ENCODE measurements around the gene ACBD6. TPM values are rescaled to one million over a fixed set of nuclear protein-coding genes. Genes with fewer than 3 reads are reported as not detected.

ACBD6 gene
- total RNA-seq, 1 donor from 2014 or later = 33.4 TPM

DNA sequence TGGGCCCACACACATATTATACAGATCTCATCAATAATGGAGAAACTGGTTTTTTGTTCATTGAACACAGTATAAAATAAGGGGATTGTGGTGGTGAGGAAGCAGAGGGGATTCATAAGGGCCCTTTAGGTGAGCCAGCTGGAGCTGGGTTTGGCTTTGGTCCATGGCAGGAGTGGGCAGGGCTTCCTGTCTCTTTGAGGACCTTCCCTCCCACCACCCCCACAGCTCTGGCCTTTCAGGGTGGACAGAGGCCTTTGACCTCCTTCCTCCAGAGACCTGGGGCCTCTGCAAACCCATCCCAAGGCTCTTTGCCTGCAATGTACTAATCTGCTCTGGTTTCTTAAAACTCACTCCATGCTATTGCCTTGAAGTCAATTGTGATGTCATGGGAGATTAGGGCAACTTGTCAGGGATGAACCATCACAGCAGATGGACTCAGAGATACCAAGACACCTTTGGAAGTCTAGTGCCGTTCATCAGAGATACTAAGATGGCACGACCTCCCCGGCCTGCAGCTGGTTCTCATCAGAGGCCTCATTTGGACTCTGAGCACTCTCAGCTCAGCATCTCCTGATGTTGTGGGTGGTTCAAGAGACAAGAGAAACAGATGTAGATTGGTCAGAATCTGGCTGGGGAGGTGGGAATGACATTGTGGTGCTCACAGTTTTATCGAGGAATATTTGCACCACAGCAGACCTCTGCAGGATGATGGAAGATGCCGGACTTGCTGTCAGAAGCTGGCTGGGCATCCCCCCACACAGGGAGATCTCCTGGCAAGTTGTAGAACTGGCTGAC is 234.4 kb downstream of the ACBD6 start:
- ATAC-seq = no peak
- intact Hi-C loops (cut with DNase I) = no loop called here
- no peak for DNase-seq (ENCODE audit: low spot score)

GRCh38 chr1:180267211-180267561 is 235.2 kb downstream of the ACBD6 start:
- ATAC-seq (no peak), DNase-seq (ENCODE audit: low spot score) (no peak)
- intact Hi-C loops (cut with DNase I) = no loop called here

DNA sequence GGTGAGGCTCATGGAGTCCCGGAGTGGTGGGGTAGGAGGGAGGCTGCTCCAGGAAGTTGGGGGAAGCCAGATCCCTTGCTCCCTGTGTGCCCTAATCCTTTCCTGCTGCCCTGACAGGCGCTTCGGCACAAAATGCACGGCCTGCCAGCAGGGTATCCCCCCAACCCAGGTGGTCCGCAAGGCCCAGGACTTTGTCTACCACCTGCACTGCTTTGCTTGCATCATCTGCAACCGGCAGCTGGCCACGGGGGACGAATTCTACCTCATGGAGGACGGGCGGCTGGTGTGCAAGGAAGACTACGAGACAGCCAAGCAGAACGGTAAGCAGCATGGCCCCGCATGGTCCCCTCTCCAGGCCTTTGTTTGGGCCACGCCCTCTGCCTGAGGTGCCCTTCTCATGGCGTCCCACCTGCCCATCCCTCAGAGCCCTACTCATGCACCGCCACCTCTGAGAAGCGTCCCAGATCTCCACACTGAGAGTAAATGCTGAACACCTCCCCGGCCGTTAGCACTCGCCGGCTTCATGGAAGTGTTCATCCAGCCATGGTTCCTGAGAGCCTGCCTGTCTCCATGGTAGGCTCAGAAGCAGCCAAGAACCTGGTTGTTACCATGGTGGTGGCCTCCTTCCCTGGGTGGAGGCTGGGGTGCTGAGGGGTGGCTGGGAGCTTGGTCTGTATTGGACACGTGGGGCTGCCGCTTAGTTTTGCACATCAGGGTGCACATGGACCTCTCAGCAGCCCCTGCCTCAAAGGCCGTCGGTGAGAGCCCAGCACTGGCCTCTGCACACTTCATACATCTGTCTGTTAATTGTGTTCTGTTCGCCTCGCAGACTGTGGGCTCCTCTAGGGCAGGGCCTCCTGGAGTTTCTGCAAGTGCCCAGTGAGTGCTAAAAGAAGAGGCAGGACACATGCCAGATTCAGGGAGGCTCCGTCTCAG is 235.8 kb downstream of the ACBD6 start:
- intact Hi-C loops (cut with DNase I) = no loop called here
- no peak for ATAC-seq
- DNase-seq (ENCODE audit: low spot score) = no peak

GRCh38 chr1:180265871-180266270 is 236.5 kb downstream of the ACBD6 start:
- intact Hi-C loops (cut with DNase I) = no loop called here
- ATAC-seq (no peak), DNase-seq (ENCODE audit: low spot score) (no peak)

DNA sequence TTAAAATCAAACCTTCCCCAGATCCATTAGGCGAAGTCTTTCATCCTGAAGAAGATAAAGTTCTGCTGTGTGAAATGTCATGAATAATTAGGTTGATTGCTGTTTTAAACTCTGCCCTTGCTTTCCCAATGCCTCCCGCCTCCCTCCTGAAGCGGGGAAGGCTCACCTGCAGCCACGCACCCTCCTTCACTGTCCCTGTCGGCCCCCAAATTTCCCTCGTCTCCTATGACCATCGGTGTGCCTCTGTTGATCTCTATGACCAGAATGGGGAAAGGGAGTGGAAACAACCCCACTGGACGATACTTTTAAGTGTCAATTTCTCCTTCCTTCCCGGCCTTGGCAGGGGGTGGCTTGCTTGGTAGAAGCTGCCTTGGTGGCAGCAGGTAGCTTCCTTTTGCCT is 237.2 kb downstream of the ACBD6 start:
- ATAC-seq (no peak), DNase-seq (ENCODE audit: low spot score) (no peak)
- intact Hi-C loops (cut with DNase I) = no loop called here

DNA sequence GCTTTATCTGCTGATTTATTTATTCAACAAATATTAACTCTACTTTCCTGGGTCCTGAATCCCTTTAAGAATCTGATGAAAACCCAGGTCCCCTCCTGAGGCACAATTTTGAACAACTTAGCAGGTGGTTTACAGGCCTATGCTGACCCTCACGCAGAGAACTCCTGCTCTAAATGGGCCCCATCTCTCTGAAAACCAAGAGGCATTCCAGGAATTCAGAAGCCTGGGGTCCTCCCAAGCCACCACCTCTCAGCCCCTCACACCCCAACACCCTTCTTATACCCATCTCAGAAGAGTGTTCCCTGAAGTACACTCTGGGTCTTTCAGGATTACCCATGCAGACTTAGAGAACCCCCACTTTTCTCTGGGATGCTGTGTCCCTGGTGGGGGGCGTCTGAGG is 237.8 kb downstream of the ACBD6 start:
- DNase-seq (ENCODE audit: low spot score) (no peak), ATAC-seq (no peak)
- intact Hi-C loops (cut with DNase I) = no loop called here

- intact Hi-C loops (cut with DNase I) = no loop called here
- DNase-seq (ENCODE audit: low spot score) (no peak), ATAC-seq (no peak)
Measured at GRCh38 chr1:180262628-180263488, 239.5 kb downstream of the ACBD6 start.

GRCh38 chr1:180261524-180262155 is 240.7 kb downstream of the ACBD6 start:
- intact Hi-C loops (cut with DNase I) = no loop called here
- DNase-seq (ENCODE audit: low spot score) (no peak), ATAC-seq (no peak)

DNA sequence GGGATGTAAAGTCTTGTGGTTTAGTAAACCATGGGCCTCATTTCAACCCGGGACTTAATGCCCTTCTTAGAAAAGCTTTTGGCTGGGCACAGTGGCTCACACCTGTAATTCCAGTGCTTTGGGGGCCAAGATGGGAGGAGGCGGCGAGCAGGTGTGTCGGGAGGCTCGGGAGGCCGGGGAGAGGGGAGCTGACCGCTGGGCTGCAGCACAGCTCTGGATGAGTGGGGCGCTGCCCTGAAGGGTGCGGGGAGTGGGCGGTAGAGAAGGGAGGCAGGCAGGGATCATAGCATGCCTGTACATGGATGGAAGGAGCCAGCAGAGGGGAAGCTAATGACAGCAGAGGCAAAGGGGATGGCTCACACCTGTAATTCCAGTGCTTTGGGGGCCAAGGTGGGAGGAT is 241.3 kb downstream of the ACBD6 start:
- ATAC-seq (no peak), DNase-seq (ENCODE audit: low spot score) (no peak)
- intact Hi-C loops (cut with DNase I) = no loop called here

DNA sequence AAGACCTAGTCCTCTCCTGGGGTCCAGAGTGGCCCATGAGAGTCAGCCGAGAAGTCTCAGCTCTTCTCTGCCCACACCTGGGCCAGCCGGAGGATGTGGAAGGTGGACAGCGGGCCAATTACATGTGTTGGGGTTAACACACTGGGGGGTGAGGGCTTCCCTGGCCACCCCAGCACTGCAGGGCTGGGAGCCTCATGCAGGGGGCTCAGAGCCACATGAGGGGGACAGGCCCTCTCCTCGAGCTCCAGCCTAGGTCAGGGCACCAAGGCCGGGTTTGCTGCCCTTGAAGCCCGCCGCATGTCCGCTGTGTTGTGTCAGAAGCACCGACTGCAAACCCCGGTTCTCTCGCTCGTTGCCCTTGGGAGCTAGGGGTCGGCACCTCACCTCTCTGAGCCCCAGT is 241.8 kb downstream of the ACBD6 start:
- intact Hi-C loops (cut with DNase I) = no loop called here
- ATAC-seq (no peak), DNase-seq (ENCODE audit: low spot score) (no peak)

GRCh38 chr1:180259431-180260338 is 242.7 kb downstream of the ACBD6 start:
- ATAC-seq (no peak), DNase-seq (ENCODE audit: low spot score) (no peak)
- intact Hi-C loops (cut with DNase I) = no loop called here

- intact Hi-C loops (cut with DNase I) = no loop called here
- DNase-seq (ENCODE audit: low spot score) = no peak
- ATAC-seq = no peak
Measured at GRCh38 chr1:180258935-180259334, 243.4 kb downstream of the ACBD6 start.

DNA sequence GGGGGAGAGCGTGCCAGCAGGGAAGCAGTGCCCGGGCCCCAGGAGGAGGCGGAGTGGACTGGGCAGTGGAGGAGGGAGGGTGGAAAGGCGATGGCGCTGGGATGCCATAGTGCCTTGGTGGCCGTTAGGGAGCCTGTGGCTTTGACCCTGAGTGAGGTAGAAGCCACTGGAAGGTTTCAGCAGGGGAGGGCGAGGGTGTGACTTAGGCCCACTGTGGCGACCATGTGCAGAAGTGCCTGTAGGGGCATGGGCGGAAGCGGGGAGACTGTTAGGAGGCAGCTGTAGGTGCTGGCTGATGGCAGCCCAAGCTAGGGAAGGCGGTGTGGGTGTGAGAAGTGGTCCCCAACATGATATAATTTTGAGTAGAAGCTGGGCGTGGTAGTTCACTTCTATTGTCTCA is 244.1 kb downstream of the ACBD6 start:
- intact Hi-C loops (cut with DNase I) = no loop called here
- no peak for ATAC-seq
- no peak for DNase-seq (ENCODE audit: low spot score)

DNA sequence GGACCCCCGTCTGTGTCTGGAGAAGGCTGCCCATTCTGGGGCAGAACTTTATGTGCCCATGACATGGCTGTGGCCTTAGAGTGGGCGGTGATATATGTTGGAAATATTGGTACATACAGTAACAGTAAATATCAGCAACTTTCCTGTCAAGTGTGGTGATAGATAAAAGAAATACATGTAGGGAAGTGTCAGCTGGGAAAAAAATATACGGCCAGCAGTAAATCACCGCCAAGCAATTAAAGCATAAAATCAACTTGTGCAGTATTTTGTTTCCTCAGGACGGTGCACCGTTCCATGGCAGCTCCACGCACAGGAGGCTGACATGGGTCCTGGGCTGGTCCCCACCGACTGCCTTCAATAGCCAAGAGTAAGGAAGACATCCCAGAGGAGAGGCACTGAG is 244.9 kb downstream of the ACBD6 start:
- no peak for DNase-seq (ENCODE audit: low spot score)
- no peak for ATAC-seq
- intact Hi-C loops (cut with DNase I) = no loop called here

GRCh38 chr1:180257028-180257386 is 245.4 kb downstream of the ACBD6 start:
- intact Hi-C loops (cut with DNase I) = no loop called here
- DNase-seq (ENCODE audit: low spot score) = no peak

DNA sequence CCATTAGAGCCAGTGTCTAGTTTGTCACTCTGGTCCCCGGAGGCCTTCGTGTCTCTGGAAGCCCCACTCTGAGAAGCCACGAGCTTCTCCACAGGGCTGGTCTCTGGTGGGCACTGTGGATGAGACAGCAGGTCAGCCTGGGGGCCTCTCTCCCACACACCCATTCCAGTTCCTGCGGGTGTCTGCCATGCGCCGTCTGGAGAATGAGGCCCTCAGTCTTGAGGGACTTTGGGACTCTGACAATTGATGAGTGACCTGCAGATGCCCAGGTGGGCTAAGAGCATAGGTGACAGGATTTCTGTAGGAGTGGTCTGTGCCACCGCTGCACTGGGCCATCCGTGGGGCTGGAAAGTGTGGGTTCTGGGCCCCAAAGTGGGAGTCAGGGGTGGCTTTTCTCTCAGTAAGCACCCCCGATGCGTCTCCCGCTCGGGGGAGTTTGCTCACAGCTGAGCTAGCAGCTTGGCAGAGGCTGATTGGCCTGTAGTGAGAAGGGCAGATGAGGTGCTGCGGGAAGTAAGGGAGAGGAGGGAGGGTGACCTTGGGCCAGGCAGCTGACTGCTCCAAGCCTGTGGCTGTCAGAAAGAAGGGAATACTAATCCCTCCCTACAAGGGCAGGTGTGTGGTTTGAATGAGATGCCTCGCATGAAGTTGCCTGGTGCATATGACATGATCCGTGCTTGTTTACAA is 245.9 kb downstream of the ACBD6 start:
- intact Hi-C loops (cut with DNase I) = no loop called here
- ATAC-seq (no peak), DNase-seq (ENCODE audit: low spot score) (no peak)

More at GRCh38 chr1:180257028-180257386, 245.4 kb downstream of the ACBD6 start:
- ATAC-seq = no peak

GRCh38 chr1:180255536-180256340 is 246.6 kb downstream of the ACBD6 start:
- no peak for DNase-seq (ENCODE audit: low spot score)
- ATAC-seq = no peak
- intact Hi-C loops (cut with DNase I) = no loop called here
